KOPT-K1 (cell line): ENCODE measurements around the gene KIF6.

Source experiments
- H3K27ac ChIP-seq: fragments of 200-600 bp; sonication (generic); 2 replicates; pipeline ENCODE4 v1.5.1; 2016; ENCODE audit warnings: antibody characterized with exemption, mild to moderate bottlenecking, low read depth, low read length; ENCODE audit not compliant: poor library complexity, severe bottlenecking
- H3K36me3 ChIP-seq: fragments of 200-600 bp; sonication (generic); 2 replicates; pipeline ENCODE4 v1.5.1; 2017; ENCODE audit warnings: antibody characterized with exemption, mild to moderate bottlenecking, low read length, moderate library complexity; ENCODE audit not compliant: insufficient read depth
- H3K9me3 ChIP-seq: fragments of 200-600 bp; sonication (generic); 2 replicates; pipeline ENCODE4 v1.5.1; 2017; ENCODE audit warnings: antibody characterized with exemption, low read length, mild to moderate bottlenecking; ENCODE audit not compliant: insufficient read depth, poor library complexity, severe bottlenecking

KIF6 gene

GRCh38 chr6:39724787-39725631, at the start of gene KIF6:
TSS of gene KIF6 (minus strand) at chr6:39725408. CDS start at chr6:39725310, 98 bp downstream.
- Histone ChIP-seq H3K36me3 (no peaks in the 10 kb centered on the region), H3K27ac (no peak within 1 kb of the TSS), H3K9me3 (no peaks in the 10 kb centered on the region)

GRCh38 chr6:39773782-39774181, 48.6 kb upstream of the KIF6 start:
- H3K27ac ChIP-seq, result no peak overlapping the region
- H3K9me3 ChIP-seq, result no peaks in the 10 kb centered on the region
- no peaks in the 10 kb centered on the region for H3K36me3 ChIP-seq

GRCh38 chr6:39772559-39773273, 47.5 kb upstream of the KIF6 start:
- Histone ChIP-seq H3K9me3 (no peaks in the 10 kb centered on the region), H3K27ac (no peak overlapping the region), H3K36me3 (no peaks in the 10 kb centered on the region)

- H3K27ac ChIP-seq, result no peak overlapping the region
These were observed 45.2 kb upstream of the KIF6 start for GRCh38 chr6:39770446-39770845.

GRCh38 chr6:39769012-39769411, 43.8 kb upstream of the KIF6 start:
- Histone ChIP-seq H3K9me3 (no peaks in the 10 kb centered on the region), H3K27ac (no peak overlapping the region), H3K36me3 (no peaks in the 10 kb centered on the region)

More at GRCh38 chr6:39770446-39770845, 45.2 kb upstream of the KIF6 start:
- Histone ChIP-seq H3K36me3 (no peaks in the 10 kb centered on the region), H3K9me3 (no peaks in the 10 kb centered on the region)

GRCh38 chr6:39765508-39766065, 40.4 kb upstream of the KIF6 start:
- Histone ChIP-seq H3K27ac (no peak overlapping the region), H3K36me3 (no peaks in the 10 kb centered on the region), H3K9me3 (no peaks in the 10 kb centered on the region)

GRCh38 chr6:39760226-39760952, 35.2 kb upstream of the KIF6 start:
- Histone ChIP-seq H3K36me3 (no peaks in the 10 kb centered on the region), H3K9me3 (no peaks in the 10 kb centered on the region), H3K27ac (no peak overlapping the region)

- H3K27ac ChIP-seq, result no peak overlapping the region
- no peaks in the 10 kb centered on the region for H3K9me3 ChIP-seq
- H3K36me3 ChIP-seq, result no peaks in the 10 kb centered on the region
These were observed 33.8 kb upstream of the KIF6 start for GRCh38 chr6:39758905-39759605.

GRCh38 chr6:39756582-39756981, 31.4 kb upstream of the KIF6 start:
- Histone ChIP-seq H3K36me3 (no peaks in the 10 kb centered on the region), H3K27ac (no peak overlapping the region), H3K9me3 (no peaks in the 10 kb centered on the region)

- H3K36me3 ChIP-seq, result no peaks in the 10 kb centered on the region
- H3K27ac ChIP-seq, result no peak overlapping the region
- no peaks in the 10 kb centered on the region for H3K9me3 ChIP-seq
These were observed 30.0 kb upstream of the KIF6 start for GRCh38 chr6:39755231-39755630.

- no peak overlapping the region for H3K27ac ChIP-seq
- no peaks in the 10 kb centered on the region for H3K9me3 ChIP-seq
- no peaks in the 10 kb centered on the region for H3K36me3 ChIP-seq
These were observed 29.4 kb upstream of the KIF6 start for GRCh38 chr6:39754514-39755115.

GRCh38 chr6:39753725-39754045, 28.5 kb upstream of the KIF6 start:
- no peaks in the 10 kb centered on the region for H3K9me3 ChIP-seq
- no peaks in the 10 kb centered on the region for H3K36me3 ChIP-seq
- H3K27ac ChIP-seq, result no peak overlapping the region

GRCh38 chr6:39752835-39753724, 27.9 kb upstream of the KIF6 start:
- Histone ChIP-seq H3K36me3 (no peaks in the 10 kb centered on the region), H3K27ac (no peak overlapping the region), H3K9me3 (no peaks in the 10 kb centered on the region)
